Measurements from ENCODE around the gene TNIP3. TPM values are rescaled to one million over a fixed set of nuclear protein-coding genes. Genes with fewer than 3 reads are reported as not detected.

Gene TNIP3
- total RNA-seq, 1 experiment from 2014 or later, result 0.43 TPM

GRCh38 chr4:121185960-121186359 lies 21.8 kb upstream of the TNIP3 start:
- Mint-ChIP-seq H3K4me1 (ENCODE audit: low read depth, unreplicated experiment) (no peaks in the 10 kb centered on the region), H3K36me3 (ENCODE audit: insufficient read depth, unreplicated experiment) (no peaks in the 10 kb centered on the region), H3K27ac (ENCODE audit: unreplicated experiment) (no peak overlapping the region), H3K27me3 (ENCODE audit: insufficient read depth, unreplicated experiment) (no peaks in the 10 kb centered on the region), H3K4me3 (ENCODE audit: unreplicated experiment) (no peak overlapping the region), H3K9me3 (ENCODE audit: unreplicated experiment) (no peaks in the 10 kb centered on the region)
- POLR2A ChIA-PET, result no interaction called here
- H3K27me3 ChIP-seq (replicated peaks; ENCODE audit: control insufficient read depth, insufficient read depth, low read length), result no peaks in the 10 kb centered on the region
- no peak for TF ChIP-seq CTCF (IDR thresholded peaks at IDR 0.05; ENCODE audit: insufficient read depth in 1 of 2, low read depth in 1 of 2, low read length in 1 of 2, severe bottlenecking in 1 of 2, unreplicated experiment in 1 of 2)
- DNase-seq, result no peak
- BruUV-seq (replicated peaks), result no TSS peak
- no peaks in the 10 kb centered on the region for H3K4me1 ChIP-seq
- no peak overlapping the region for H3K4me3 ChIP-seq (ENCODE audit: low read depth, low read length)
- CTCF ChIA-PET, result no interaction called here
- H3K9me3 ChIP-seq, result no peaks in the 10 kb centered on the region
- intact Hi-C loops (cut with micrococcal nuclease; ENCODE audit: unreplicated experiment), result no loop called here
- no peaks in the 10 kb centered on the region for H3K36me3 ChIP-seq (ENCODE audit: control insufficient read depth, insufficient read depth, low read length)

- Mint-ChIP-seq H3K4me1 (ENCODE audit: low read depth, unreplicated experiment) (no peaks in the 10 kb centered on the region), H3K9me3 (ENCODE audit: unreplicated experiment) (peaks cover 9% of the 10 kb centered on the region), H3K27me3 (ENCODE audit: insufficient read depth, unreplicated experiment) (no peaks in the 10 kb centered on the region), H3K36me3 (ENCODE audit: insufficient read depth, unreplicated experiment) (no peaks in the 10 kb centered on the region), H3K27ac (ENCODE audit: unreplicated experiment) (no peak overlapping the region), H3K4me3 (ENCODE audit: unreplicated experiment) (no peak overlapping the region)
- Histone ChIP-seq H3K4me3 (ENCODE audit: low read depth, low read length) (no peak overlapping the region), H3K9me3 (no peaks in the 10 kb centered on the region), H3K36me3 (ENCODE audit: control insufficient read depth, insufficient read depth, low read length) (no peaks in the 10 kb centered on the region), H3K4me1 (no peaks in the 10 kb centered on the region), H3K27me3 (replicated peaks; ENCODE audit: control insufficient read depth, insufficient read depth, low read length) (no peaks in the 10 kb centered on the region)
- POLR2A ChIA-PET, result no interaction called here
- no TSS peak for BruUV-seq (replicated peaks)
- intact Hi-C loops (cut with micrococcal nuclease; ENCODE audit: unreplicated experiment), result no loop called here
- no peak for TF ChIP-seq CTCF (IDR thresholded peaks at IDR 0.05; ENCODE audit: insufficient read depth in 1 of 2, low read depth in 1 of 2, low read length in 1 of 2, severe bottlenecking in 1 of 2, unreplicated experiment in 1 of 2)
- no peak for DNase-seq
- CTCF ChIA-PET, result no interaction called here
These were observed 19.9 kb upstream of the TNIP3 start for GRCh38 chr4:121183989-121184388.

GRCh38 chr4:121183361-121183760 lies 19.2 kb upstream of the TNIP3 start:
- Mint-ChIP-seq H3K4me1 (ENCODE audit: low read depth, unreplicated experiment) (peaks cover 2% of the 10 kb centered on the region), H3K27ac (ENCODE audit: unreplicated experiment) (no peak overlapping the region), H3K9me3 (ENCODE audit: unreplicated experiment) (peaks cover 9% of the 10 kb centered on the region), H3K27me3 (ENCODE audit: insufficient read depth, unreplicated experiment) (no peaks in the 10 kb centered on the region), H3K4me3 (ENCODE audit: unreplicated experiment) (no peak overlapping the region), H3K36me3 (ENCODE audit: insufficient read depth, unreplicated experiment) (no peaks in the 10 kb centered on the region)
- Histone ChIP-seq H3K4me3 (ENCODE audit: low read depth, low read length) (no peak overlapping the region), H3K4me1 (no peaks in the 10 kb centered on the region), H3K36me3 (ENCODE audit: control insufficient read depth, insufficient read depth, low read length) (no peaks in the 10 kb centered on the region), H3K27me3 (replicated peaks; ENCODE audit: control insufficient read depth, insufficient read depth, low read length) (no peaks in the 10 kb centered on the region), H3K9me3 (no peaks in the 10 kb centered on the region)
- no TSS peak for BruUV-seq (replicated peaks)
- ChIA-PET POLR2A (no interaction called here), CTCF (no interaction called here)
- intact Hi-C loops (cut with micrococcal nuclease; ENCODE audit: unreplicated experiment), result no loop called here
- no peak for TF ChIP-seq CTCF (IDR thresholded peaks at IDR 0.05; ENCODE audit: insufficient read depth in 1 of 2, low read depth in 1 of 2, low read length in 1 of 2, severe bottlenecking in 1 of 2, unreplicated experiment in 1 of 2)
- no peak for DNase-seq

Measured in Caco-2 (cell line).